ENCODE measurements around the gene DGKA.

DGKA gene

GRCh38 chr12:55930771-55931316 is at the start of gene DGKA:
Gene DGKA, plus strand, starts transcription at chr12:55931162. Its CDS starts 5,342 bp downstream, at chr12:55936504.
- TF ChIP-seq CTCF (IDR thresholded peaks at IDR 0.05; ENCODE audit: insufficient read depth, low read length, missing control alignments): peak; percentile 45
- POLR2A ChIA-PET: interaction anchor here (0.7 to 1.1 kb wide), 4 partner anchors 9 to 202 kb away, joined by 3 to 5 read pairs (median 4); partner anchors contain the start of genes ORMDL2 and SARNP
- peak within 1 kb of the TSS; percentile 83 for H3K4me3 ChIP-seq (ENCODE audit: low read depth, low read length)
- DNase-seq (ENCODE audit: low read depth, low spot score): peak; percentile 55
- CTCF ChIA-PET: interaction anchor here (0.7 to 8.3 kb wide), 24 partner anchors 9 to 192 kb away, joined by 3 to 69 read pairs (median 5); partner anchors contain the start of genes DNAJC14, GDF11, MMP19 and ORMDL2

GRCh38 chr12:55885113-55885512 is 45.8 kb upstream of the DGKA start:
- no peak for TF ChIP-seq CTCF (IDR thresholded peaks at IDR 0.05; ENCODE audit: insufficient read depth, low read length, missing control alignments)
- no peak overlapping the region for H3K4me3 ChIP-seq (ENCODE audit: low read depth, low read length)
- POLR2A ChIA-PET: no interaction called here
- DNase-seq (ENCODE audit: low read depth, low spot score): no peak
- CTCF ChIA-PET: interaction anchor here (1.4 kb wide), 1 partner anchor 41 kb away, joined by 4 read pairs; no protein-coding TSS in a partner anchor

GRCh38 chr12:55891310-55891709 is 39.7 kb upstream of the DGKA start:
- no peak for TF ChIP-seq CTCF (IDR thresholded peaks at IDR 0.05; ENCODE audit: insufficient read depth, low read length, missing control alignments)
- POLR2A ChIA-PET: no interaction called here
- no peak for DNase-seq (ENCODE audit: low read depth, low spot score)
- CTCF ChIA-PET: no interaction called here
- no peak overlapping the region for H3K4me3 ChIP-seq (ENCODE audit: low read depth, low read length)

GRCh38 chr12:55893723-55894122 is 37.2 kb upstream of the DGKA start:
- DNase-seq (ENCODE audit: low read depth, low spot score): no peak
- ChIA-PET POLR2A (no interaction called here), CTCF (no interaction called here)
- H3K4me3 ChIP-seq (ENCODE audit: low read depth, low read length): no peak overlapping the region
- TF ChIP-seq CTCF (IDR thresholded peaks at IDR 0.05; ENCODE audit: insufficient read depth, low read length, missing control alignments): no peak

GRCh38 chr12:55899082-55899481 is 31.9 kb upstream of the DGKA start:
- ChIA-PET POLR2A (interaction anchor here (0.7 to 1.1 kb wide), 2 partner anchors 11 to 24 kb away, joined by 3 to 4 read pairs; no protein-coding TSS in a partner anchor), CTCF (interaction anchor here (1.2 kb wide), 1 partner anchor 27 kb away, joined by 4 read pairs; no protein-coding TSS in a partner anchor)
- H3K4me3 ChIP-seq (ENCODE audit: low read depth, low read length): no peak overlapping the region
- no peak for TF ChIP-seq CTCF (IDR thresholded peaks at IDR 0.05; ENCODE audit: insufficient read depth, low read length, missing control alignments)
- no peak for DNase-seq (ENCODE audit: low read depth, low spot score)

GRCh38 chr12:55901881-55902490 is 29.0 kb upstream of the DGKA start:
- no peak for TF ChIP-seq CTCF (IDR thresholded peaks at IDR 0.05; ENCODE audit: insufficient read depth, low read length, missing control alignments)
- H3K4me3 ChIP-seq (ENCODE audit: low read depth, low read length): no peak overlapping the region
- DNase-seq (ENCODE audit: low read depth, low spot score): no peak
- ChIA-PET CTCF (no interaction called here), POLR2A (no interaction called here)
